Activated CD4-positive, alpha-beta T cell treated with anti-CD3 and anti-CD28 coated beads, Interleukin-2, Interleukin-4, amounts not matched to agents 100 ng/mL and 50 ng/mL, durations not matched to agents 16 hours and 8 hours (primary cell): Measurements from ENCODE around the gene FNBP1.

Experiments
- DNase-seq: peaks from one replicate; pipeline ENCODE4 v3.0.0-alpha.2; 2020; ENCODE audit warnings: low spot score

The FNBP1 gene

GRCh38 chr9:129889941-129890717 is 152.9 kb downstream of the FNBP1 start:
- peak; percentile 87 for DNase-seq

- peak; percentile 27 for DNase-seq
These were observed 153.7 kb downstream of the FNBP1 start for GRCh38 chr9:129889122-129889940.

- peak; percentile 98 for DNase-seq
These were observed 154.5 kb downstream of the FNBP1 start for GRCh38 chr9:129888293-129889121.

GRCh38 chr9:129887334-129888292 is 155.4 kb downstream of the FNBP1 start:
- peak; percentile 80 for DNase-seq

GRCh38 chr9:129886226-129887174 is 156.5 kb downstream of the FNBP1 start:
- DNase-seq = peak; percentile 75

GRCh38 chr9:129885670-129886106 is 157.3 kb downstream of the FNBP1 start:
- peak; percentile 96 for DNase-seq

- peak; percentile 58 for DNase-seq
These were observed 157.8 kb downstream of the FNBP1 start for GRCh38 chr9:129885018-129885669.

- DNase-seq = peak; percentile 96
These were observed 158.6 kb downstream of the FNBP1 start for GRCh38 chr9:129884220-129885017.

- no peak for DNase-seq
These were observed 161.3 kb downstream of the FNBP1 start for GRCh38 chr9:129881547-129882324.

GRCh38 chr9:129880654-129881546 is 162.1 kb downstream of the FNBP1 start:
- DNase-seq = no peak

GRCh38 chr9:129879991-129880653 is 162.9 kb downstream of the FNBP1 start:
- DNase-seq = no peak

- no peak for DNase-seq
These were observed 163.8 kb downstream of the FNBP1 start for GRCh38 chr9:129879103-129879699.

- no peak for DNase-seq
These were observed 164.7 kb downstream of the FNBP1 start for GRCh38 chr9:129878291-129878690.

- no peak for DNase-seq
These were observed 166.2 kb downstream of the FNBP1 start for GRCh38 chr9:129876815-129877214.

GRCh38 chr9:129875687-129876395 is 167.1 kb downstream of the FNBP1 start:
- no peak for DNase-seq
